ENCODE measurements around the gene MAPK8IP3. TPM values are rescaled to one million over a fixed set of nuclear protein-coding genes. Genes with fewer than 3 reads are reported as not detected.

Gene MAPK8IP3
- total RNA-seq, 1 experiment from 2014 or later, result 59.2 TPM

DNA sequence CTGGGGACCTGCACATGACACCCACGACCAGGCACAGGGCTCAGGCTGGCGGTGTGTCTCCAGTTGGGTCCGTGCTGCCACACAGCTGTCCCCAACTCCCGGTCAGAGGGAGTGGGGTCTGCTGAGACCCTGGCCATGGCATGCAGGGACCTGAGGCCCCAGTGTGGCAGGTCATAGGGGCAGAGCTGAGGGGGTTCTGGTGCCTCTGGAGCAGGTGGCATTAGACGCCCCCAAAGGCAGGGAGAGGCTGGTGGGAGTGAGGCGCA, 81.0 kb downstream of the MAPK8IP3 start:
- peaks cover 33% of the 10 kb centered on the region for H3K79me2 ChIP-seq (ENCODE audit: low read length)

DNA sequence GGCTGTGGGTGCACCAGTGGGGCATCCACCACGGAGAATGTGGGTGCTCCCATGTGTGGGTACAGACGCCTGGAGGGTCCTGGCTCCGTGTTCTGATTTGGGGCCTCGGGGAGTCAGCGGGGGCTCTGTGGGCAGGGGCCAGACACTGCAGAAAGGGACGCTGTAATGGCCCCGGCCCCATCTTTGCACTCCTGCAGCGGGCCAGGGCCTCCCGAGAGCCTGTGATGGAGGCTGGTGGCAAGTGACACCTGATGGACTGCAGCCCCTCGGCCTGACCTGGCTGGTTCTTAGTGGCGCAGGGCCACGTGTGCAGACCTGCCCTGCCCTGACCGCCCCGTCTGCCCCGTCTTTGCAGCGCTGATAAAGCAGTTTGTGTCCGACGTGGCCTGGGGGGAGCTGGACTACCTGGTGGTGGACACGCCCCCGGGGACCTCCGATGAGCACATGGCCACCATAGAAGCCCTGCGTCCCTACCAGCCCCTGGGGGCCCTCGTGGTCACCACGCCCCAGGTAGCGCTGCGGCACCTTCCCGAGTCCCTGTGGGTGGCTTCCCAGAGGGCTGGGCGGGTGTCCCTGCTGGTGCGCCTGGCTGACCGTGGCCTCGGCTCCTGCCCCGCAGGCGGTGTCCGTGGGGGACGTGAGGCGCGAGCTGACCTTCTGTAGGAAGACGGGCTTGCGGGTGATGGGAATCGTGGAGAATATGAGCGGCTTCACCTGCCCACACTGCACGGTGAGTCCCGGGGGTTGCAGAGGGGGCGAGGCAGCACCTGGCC, 81.5 kb downstream of the MAPK8IP3 start:
- no peaks in the 10 kb centered on the region for H3K9me2 ChIP-seq (replicated peaks; ENCODE audit: insufficient read depth, low read length)
- H4K20me1 ChIP-seq (ENCODE audit: insufficient read depth, low read depth, low read length), result peaks cover 15% of the 10 kb centered on the region
- H2AFZ ChIP-seq (ENCODE audit: low read length), result no peak overlapping the region
- DNase-seq, result no peak
- no peak overlapping the region for H3K9ac ChIP-seq (ENCODE audit: low read length)
- H3K9me3 ChIP-seq (ENCODE audit: low read length), result no peaks in the 10 kb centered on the region
- H3K27me3 ChIP-seq (ENCODE audit: low read length), result no peaks in the 10 kb centered on the region
- H3K4me2 ChIP-seq (ENCODE audit: low read depth, low read length, poor library complexity, severe bottlenecking), result no peak overlapping the region
- peaks cover 7% of the 10 kb centered on the region for H3K4me1 ChIP-seq (ENCODE audit: low read length)
- H3K27ac ChIP-seq (ENCODE audit: low read length), result no peak overlapping the region
- H3K4me3 ChIP-seq (ENCODE audit: low read length), result no peak overlapping the region
- peaks cover 33% of the 10 kb centered on the region for H3K79me2 ChIP-seq (ENCODE audit: low read length)
- no peaks in the 10 kb centered on the region for H3K36me3 ChIP-seq (ENCODE audit: insufficient read depth, low read length)

More for the DNA sequence above, 81.0 kb downstream of the MAPK8IP3 start:
- Histone ChIP-seq H3K9me3 (ENCODE audit: low read length) (no peaks in the 10 kb centered on the region), H3K36me3 (ENCODE audit: insufficient read depth, low read length) (no peaks in the 10 kb centered on the region), H3K4me2 (ENCODE audit: low read depth, low read length, poor library complexity, severe bottlenecking) (no peak overlapping the region), H3K27ac (ENCODE audit: low read length) (no peak overlapping the region), H3K9ac (ENCODE audit: low read length) (no peak overlapping the region), H2AFZ (ENCODE audit: low read length) (no peak overlapping the region), H4K20me1 (ENCODE audit: insufficient read depth, low read depth, low read length) (peaks cover 15% of the 10 kb centered on the region), H3K4me3 (ENCODE audit: low read length) (no peak overlapping the region), H3K4me1 (ENCODE audit: low read length) (peaks cover 7% of the 10 kb centered on the region), H3K9me2 (replicated peaks; ENCODE audit: insufficient read depth, low read length) (no peaks in the 10 kb centered on the region), H3K27me3 (ENCODE audit: low read length) (no peaks in the 10 kb centered on the region)
- no peak for DNase-seq

DNA sequence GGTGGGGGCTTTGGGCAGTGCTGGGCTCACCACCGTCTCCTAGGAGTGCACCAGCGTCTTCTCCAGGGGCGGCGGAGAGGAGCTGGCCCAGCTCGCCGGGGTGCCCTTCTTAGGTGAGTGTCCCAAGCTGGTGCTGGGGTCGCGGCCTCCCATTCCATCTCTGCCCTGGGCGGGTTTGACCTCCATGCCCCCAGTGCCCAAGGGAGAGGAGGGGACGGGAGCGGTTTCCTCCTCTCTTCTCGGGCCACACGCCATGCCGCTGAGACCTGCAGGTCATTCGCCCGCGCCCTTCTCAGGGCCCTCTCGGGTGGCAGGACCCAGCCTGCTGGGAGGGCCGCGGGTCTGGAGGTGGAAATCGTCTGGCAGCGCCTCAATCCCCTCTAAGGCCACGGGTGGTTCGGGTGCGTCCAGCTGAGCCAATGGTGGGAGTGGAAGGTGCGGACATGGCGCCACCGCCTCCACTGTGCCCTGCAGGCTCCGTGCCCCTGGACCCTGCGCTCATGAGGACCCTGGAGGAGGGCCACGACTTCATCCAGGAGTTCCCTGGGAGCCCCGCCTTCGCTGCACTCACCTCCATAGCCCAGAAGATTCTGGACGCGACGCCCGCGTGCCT, 82.2 kb downstream of the MAPK8IP3 start:
- H2AFZ ChIP-seq (ENCODE audit: low read length), result no peak overlapping the region
- no peaks in the 10 kb centered on the region for H3K36me3 ChIP-seq (ENCODE audit: insufficient read depth, low read length)
- no peaks in the 10 kb centered on the region for H3K27me3 ChIP-seq (ENCODE audit: low read length)
- no peak overlapping the region for H3K27ac ChIP-seq (ENCODE audit: low read length)
- H3K4me3 ChIP-seq (ENCODE audit: low read length), result no peak overlapping the region
- H3K9ac ChIP-seq (ENCODE audit: low read length), result no peak overlapping the region
- H3K4me1 ChIP-seq (ENCODE audit: low read length), result peaks cover 7% of the 10 kb centered on the region
- peaks cover 30% of the 10 kb centered on the region for H3K79me2 ChIP-seq (ENCODE audit: low read length)
- H4K20me1 ChIP-seq (ENCODE audit: insufficient read depth, low read depth, low read length), result peaks cover 15% of the 10 kb centered on the region
- no peak for DNase-seq
- H3K4me2 ChIP-seq (ENCODE audit: low read depth, low read length, poor library complexity, severe bottlenecking), result no peak overlapping the region
- H3K9me2 ChIP-seq (replicated peaks; ENCODE audit: insufficient read depth, low read length), result no peaks in the 10 kb centered on the region
- no peaks in the 10 kb centered on the region for H3K9me3 ChIP-seq (ENCODE audit: low read length)

DNA sequence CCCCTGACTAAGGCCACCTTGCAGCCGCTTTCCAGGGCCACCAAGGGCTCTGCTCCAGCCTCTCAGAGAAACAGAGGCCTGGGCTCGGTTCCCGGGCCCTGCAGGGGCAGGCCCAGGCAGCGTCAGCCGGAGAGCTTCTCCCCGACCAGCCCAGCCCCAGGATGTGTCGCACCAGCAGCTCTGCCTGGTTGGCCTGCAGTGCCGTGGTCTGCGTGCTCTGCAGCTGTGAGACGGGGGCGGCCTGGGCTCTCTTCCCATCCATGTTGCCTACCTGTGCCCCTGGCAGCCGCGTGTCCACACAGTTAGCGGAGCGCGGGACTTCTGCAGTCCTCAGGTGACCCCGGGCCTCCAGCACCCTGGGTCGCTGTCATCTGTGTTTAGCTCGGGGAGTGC, 82.7 kb downstream of the MAPK8IP3 start:
- no peaks in the 10 kb centered on the region for H3K27me3 ChIP-seq (ENCODE audit: low read length)
- H3K4me2 ChIP-seq (ENCODE audit: low read depth, low read length, poor library complexity, severe bottlenecking), result no peak overlapping the region
- no peak overlapping the region for H3K9ac ChIP-seq (ENCODE audit: low read length)
- peaks cover 25% of the 10 kb centered on the region for H3K79me2 ChIP-seq (ENCODE audit: low read length)
- H4K20me1 ChIP-seq (ENCODE audit: insufficient read depth, low read depth, low read length), result peaks cover 15% of the 10 kb centered on the region
- no peaks in the 10 kb centered on the region for H3K9me3 ChIP-seq (ENCODE audit: low read length)
- no peak overlapping the region for H3K4me3 ChIP-seq (ENCODE audit: low read length)
- H3K36me3 ChIP-seq (ENCODE audit: insufficient read depth, low read length), result no peaks in the 10 kb centered on the region
- no peak overlapping the region for H3K27ac ChIP-seq (ENCODE audit: low read length)
- peaks cover 7% of the 10 kb centered on the region for H3K4me1 ChIP-seq (ENCODE audit: low read length)
- no peak for DNase-seq
- no peak overlapping the region for H2AFZ ChIP-seq (ENCODE audit: low read length)
- no peaks in the 10 kb centered on the region for H3K9me2 ChIP-seq (replicated peaks; ENCODE audit: insufficient read depth, low read length)

DNA sequence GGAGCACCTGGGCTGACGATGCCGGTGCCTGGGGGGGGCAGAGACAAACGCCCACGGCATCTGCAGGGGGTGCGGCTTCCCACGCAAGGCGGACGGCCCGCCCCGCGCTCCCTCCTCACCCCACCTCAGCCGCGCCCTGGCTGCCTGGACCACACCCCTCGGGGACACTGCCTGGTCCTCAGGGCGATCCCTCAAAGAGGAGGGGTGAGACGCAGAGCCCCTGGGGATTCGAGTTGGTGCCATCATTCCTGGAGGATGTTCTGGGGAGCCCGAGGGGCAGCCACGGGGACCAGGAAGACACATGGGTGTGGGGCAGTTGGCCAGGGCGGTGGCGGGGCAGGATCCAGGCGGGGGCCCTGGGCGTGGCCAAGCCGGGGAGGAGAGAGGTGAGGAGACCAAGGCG, 83.6 kb downstream of the MAPK8IP3 start:
- DNase-seq, result no peak
- Histone ChIP-seq H4K20me1 (ENCODE audit: insufficient read depth, low read depth, low read length) (peaks cover 10% of the 10 kb centered on the region), H3K27me3 (ENCODE audit: low read length) (no peaks in the 10 kb centered on the region), H3K4me3 (ENCODE audit: low read length) (no peak overlapping the region), H3K4me2 (ENCODE audit: low read depth, low read length, poor library complexity, severe bottlenecking) (no peak overlapping the region), H3K4me1 (ENCODE audit: low read length) (no peaks in the 10 kb centered on the region), H3K9me2 (replicated peaks; ENCODE audit: insufficient read depth, low read length) (no peaks in the 10 kb centered on the region), H3K27ac (ENCODE audit: low read length) (no peak overlapping the region), H3K79me2 (ENCODE audit: low read length) (peaks cover 16% of the 10 kb centered on the region), H3K9me3 (ENCODE audit: low read length) (no peaks in the 10 kb centered on the region), H2AFZ (ENCODE audit: low read length) (no peak overlapping the region), H3K36me3 (ENCODE audit: insufficient read depth, low read length) (no peaks in the 10 kb centered on the region), H3K9ac (ENCODE audit: low read length) (no peak overlapping the region)

DNA sequence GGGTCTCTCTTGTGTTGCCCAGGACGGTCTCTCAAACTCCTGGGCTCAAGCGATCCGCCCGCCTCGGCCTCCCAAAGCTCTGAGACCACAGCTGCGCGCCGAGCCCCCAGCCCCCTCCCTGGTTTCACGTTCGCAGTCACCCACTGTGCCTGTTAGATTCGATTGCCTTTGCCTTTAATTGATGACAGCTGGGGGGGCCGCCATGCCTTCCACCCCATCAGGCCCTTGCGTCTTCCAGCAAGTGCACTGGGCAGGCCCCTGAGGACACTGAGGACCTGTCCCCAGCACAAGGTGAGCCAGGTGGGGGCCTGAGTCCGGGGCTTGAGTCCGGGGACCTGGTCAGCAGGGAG, 84.2 kb downstream of the MAPK8IP3 start:
- Histone ChIP-seq H3K9ac (ENCODE audit: low read length) (no peak overlapping the region), H3K27ac (ENCODE audit: low read length) (no peak overlapping the region), H3K27me3 (ENCODE audit: low read length) (no peaks in the 10 kb centered on the region), H3K36me3 (ENCODE audit: insufficient read depth, low read length) (no peaks in the 10 kb centered on the region), H3K79me2 (ENCODE audit: low read length) (peaks cover 10% of the 10 kb centered on the region), H3K9me3 (ENCODE audit: low read length) (no peaks in the 10 kb centered on the region), H3K4me2 (ENCODE audit: low read depth, low read length, poor library complexity, severe bottlenecking) (no peak overlapping the region), H4K20me1 (ENCODE audit: insufficient read depth, low read depth, low read length) (peaks cover 6% of the 10 kb centered on the region), H3K4me1 (ENCODE audit: low read length) (no peaks in the 10 kb centered on the region), H3K4me3 (ENCODE audit: low read length) (no peak overlapping the region), H3K9me2 (replicated peaks; ENCODE audit: insufficient read depth, low read length) (no peaks in the 10 kb centered on the region), H2AFZ (ENCODE audit: low read length) (no peak overlapping the region)
- DNase-seq, result no peak

DNA sequence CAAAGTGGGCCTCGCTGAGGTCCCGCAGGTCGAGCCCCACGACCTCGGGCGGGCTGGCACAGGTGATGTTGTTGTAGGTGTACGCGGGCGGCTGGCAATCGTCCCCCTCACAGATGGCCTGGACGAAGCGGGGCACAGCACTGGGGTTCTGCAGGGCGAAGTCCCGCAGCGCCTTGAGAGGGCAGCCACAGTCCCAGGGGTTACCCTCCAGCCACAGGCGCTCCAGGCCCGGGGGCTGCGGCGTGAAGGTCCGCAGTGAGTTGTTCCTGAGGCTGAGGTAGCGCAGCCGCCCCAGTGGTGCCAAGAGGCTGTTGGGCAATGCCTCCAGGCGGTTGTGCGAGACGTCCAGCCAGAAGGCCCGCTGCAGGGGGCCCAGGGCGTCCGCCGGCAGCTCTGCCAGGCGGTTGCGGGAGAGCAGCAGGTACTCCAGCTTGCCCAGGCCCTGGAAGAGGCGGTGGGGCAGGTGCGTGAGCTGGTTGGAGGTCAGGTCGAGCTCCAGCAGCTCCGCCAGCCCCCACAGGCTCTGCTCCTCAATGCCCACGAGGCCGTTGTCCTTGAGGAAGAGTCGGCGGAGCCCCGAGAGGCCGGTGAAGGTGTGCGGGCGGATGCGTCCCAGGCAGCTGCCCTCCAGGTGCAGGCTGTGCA, 84.7 kb downstream of the MAPK8IP3 start:
- no peak overlapping the region for H3K4me3 ChIP-seq (ENCODE audit: low read length)
- H4K20me1 ChIP-seq (ENCODE audit: insufficient read depth, low read depth, low read length), result peaks cover under 1% of the 10 kb centered on the region; the same call in 1 of the 2 replicates
- DNase-seq, result no peak
- no peak overlapping the region for H3K4me2 ChIP-seq (ENCODE audit: low read depth, low read length, poor library complexity, severe bottlenecking)
- H3K9me2 ChIP-seq (replicated peaks; ENCODE audit: insufficient read depth, low read length), result no peaks in the 10 kb centered on the region
- no peak overlapping the region for H3K27ac ChIP-seq (ENCODE audit: low read length)
- H3K9me3 ChIP-seq (ENCODE audit: low read length), result no peaks in the 10 kb centered on the region
- no peaks in the 10 kb centered on the region for H3K36me3 ChIP-seq (ENCODE audit: insufficient read depth, low read length)
- no peaks in the 10 kb centered on the region for H3K27me3 ChIP-seq (ENCODE audit: low read length)
- no peaks in the 10 kb centered on the region for H3K4me1 ChIP-seq (ENCODE audit: low read length)
- H3K9ac ChIP-seq (ENCODE audit: low read length), result no peak overlapping the region
- no peak overlapping the region for H2AFZ ChIP-seq (ENCODE audit: low read length)
- peaks cover 5% of the 10 kb centered on the region for H3K79me2 ChIP-seq (ENCODE audit: low read length)

DNA sequence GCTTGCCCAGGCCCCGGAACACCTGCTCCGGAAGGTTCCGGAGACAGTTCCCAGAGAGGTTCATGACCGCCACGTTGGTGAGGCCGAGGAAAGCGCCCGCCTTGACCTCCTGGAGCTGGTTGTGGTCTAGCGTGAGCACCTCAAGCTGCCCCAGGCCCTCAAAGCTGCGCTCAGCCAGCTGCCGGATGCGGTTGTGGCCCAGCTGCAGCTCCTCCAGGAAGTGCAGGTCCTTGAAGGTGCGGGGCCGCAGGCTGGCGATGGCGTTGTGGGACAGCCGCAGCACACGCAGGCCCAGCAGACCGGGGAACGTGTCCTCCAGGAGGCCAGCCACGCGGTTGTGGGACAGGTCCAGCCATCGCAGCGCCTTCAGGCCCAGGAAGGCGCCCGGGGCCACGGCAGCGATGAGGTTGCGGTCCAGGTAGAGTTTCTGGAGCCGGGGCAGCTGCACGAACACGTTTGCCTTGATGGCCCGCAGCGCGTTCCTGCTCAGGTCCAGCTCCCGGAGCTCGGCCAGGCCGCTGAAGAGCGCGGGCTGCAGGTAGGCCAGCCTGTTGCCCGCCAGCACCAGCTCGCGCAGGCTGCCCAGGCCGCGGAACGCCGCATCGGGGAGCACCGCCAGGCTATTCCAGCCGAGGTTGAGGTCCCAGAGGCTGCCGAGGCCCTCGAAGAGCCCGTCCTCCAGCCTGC, 85.4 kb downstream of the MAPK8IP3 start:
- H3K4me2 ChIP-seq (ENCODE audit: low read depth, low read length, poor library complexity, severe bottlenecking), result no peak overlapping the region
- no peaks in the 10 kb centered on the region for H3K9me2 ChIP-seq (replicated peaks; ENCODE audit: insufficient read depth, low read length)
- no peaks in the 10 kb centered on the region for H3K9me3 ChIP-seq (ENCODE audit: low read length)
- no peaks in the 10 kb centered on the region; the same call in 1 of the 2 replicates for H3K79me2 ChIP-seq (ENCODE audit: low read length)
- no peaks in the 10 kb centered on the region for H4K20me1 ChIP-seq (ENCODE audit: insufficient read depth, low read depth, low read length)
- no peak for DNase-seq
- H3K27me3 ChIP-seq (ENCODE audit: low read length), result no peaks in the 10 kb centered on the region
- H3K36me3 ChIP-seq (ENCODE audit: insufficient read depth, low read length), result no peaks in the 10 kb centered on the region
- no peak overlapping the region for H3K4me3 ChIP-seq (ENCODE audit: low read length)
- no peak overlapping the region for H3K27ac ChIP-seq (ENCODE audit: low read length)
- H3K9ac ChIP-seq (ENCODE audit: low read length), result no peak overlapping the region
- no peaks in the 10 kb centered on the region for H3K4me1 ChIP-seq (ENCODE audit: low read length)
- no peak overlapping the region for H2AFZ ChIP-seq (ENCODE audit: low read length)

All from Karpas-422 (cell line).